LoVo (cell line): Measurements from ENCODE around the gene RASAL2.

Source experiments
- DNase-seq: peaks from one replicate; pipeline ENCODE4 v3.0.0-alpha.2; 2016; ENCODE audit warnings: low spot score

The RASAL2 gene

DNA sequence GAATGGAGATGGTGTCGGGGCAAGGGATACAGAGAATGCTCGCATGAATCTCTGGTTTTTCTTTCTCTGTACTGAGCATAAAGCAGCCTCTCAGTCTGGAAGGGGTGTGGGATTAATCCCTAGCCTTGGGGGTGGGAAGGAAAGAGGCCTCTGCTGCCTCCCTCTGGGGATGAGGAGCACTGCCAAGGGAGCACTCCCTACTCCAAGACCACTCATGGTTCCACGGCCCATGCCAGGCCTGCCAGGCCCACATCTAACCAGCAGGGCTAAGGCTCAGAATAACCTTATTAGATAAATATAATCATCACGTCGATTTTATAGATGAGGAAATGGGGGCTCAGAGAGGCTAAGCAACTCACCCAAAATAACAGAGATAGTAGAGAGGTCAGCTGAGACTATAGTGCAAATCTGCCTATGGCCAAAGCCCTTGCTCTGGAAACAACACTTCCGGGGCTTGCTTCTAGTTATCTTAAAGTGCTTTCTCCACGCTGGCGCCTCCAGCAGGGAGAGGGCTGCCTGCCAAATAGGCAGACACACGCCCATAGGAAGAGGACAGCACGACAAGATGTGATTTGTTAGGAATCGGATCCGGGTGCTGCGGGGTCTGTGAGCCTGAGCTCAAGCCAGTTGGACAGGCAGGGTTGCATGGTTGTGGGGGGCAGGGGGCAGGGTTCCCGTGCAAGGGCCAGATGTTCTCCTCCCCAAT is 419.5 kb downstream of the RASAL2 start:
- DNase-seq, result no peak

- DNase-seq, result no peak
Observed at GRCh38 chr1:178516110-178516509, 422.2 kb downstream of the RASAL2 start.

- no peak for DNase-seq
Observed at GRCh38 chr1:178518894-178519293, 425.0 kb downstream of the RASAL2 start.

DNA sequence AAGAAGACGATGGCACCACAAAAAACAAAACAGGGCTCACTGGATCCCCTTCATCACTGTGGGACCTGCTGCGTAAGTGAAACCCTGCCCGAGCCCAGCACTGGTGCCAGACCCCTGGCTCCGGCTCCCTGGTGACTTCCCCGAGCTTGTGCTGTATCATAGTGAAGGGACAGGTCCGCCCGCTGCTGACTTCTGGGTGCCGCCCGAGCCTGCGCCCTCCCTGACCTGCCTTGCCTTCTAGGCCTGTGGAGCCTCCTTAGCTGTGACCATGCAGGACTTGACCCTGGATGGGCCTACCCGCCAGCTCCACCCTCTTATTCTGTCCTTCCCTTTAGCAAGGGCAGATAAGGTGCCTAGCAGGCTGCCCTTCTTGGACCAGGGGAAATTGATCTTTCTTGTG is 426.9 kb downstream of the RASAL2 start:
- no peak for DNase-seq

DNA sequence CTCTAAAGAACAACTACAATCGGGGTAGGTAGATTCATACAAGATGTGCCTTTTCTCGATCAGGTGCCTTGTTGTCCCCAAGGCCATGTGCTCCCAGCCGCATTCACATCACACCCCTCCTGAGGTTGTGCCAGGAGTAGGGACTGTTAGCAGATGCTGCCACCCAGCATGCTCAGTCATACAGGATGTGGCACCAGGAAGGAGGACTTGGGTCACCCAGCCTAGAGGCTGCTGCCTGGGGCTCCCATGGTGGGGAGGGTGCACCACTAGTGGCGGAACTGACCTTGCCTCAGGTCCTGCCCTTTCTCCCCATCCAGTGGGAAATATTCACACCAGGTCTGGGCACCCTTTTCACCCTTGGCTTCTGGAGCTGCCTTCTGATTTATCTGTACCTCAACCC is 427.3 kb downstream of the RASAL2 start:
- no peak for DNase-seq

- no peak for DNase-seq
Observed at GRCh38 chr1:178527117-178527516, 433.2 kb downstream of the RASAL2 start.

DNA sequence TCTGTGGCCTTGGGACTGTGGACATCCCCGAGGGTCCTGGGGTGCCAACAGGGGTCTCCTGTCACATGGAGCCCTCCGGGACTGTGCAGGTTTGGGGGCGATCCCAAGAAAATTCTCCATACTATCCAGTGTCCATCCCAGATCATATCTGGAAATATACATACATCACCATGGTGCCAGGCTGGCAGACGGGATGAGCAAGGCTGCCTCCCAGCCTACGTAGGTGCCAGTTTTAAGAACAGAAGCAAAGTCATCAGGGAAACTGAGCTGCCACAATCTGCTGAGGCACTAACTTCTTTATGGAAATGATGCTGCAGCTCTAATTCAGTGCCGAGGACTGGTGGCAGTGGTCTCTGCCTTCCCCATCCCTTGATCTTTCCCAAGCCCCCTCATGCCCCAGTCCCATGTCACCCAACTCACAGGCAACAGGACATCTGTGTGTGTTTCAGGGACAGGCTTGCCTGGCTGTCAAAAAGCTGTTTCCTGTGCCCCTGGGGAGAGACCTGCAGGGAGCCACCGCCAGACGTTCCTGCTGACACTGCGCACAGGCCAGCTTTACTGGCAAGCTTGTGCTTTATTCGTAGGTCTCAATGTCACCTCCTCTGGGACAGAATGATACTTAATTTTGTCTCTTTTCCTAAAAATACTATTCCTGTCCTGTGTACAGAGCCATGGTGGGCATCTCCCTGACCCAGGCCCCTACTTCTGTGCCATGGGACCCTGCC is 434.5 kb downstream of the RASAL2 start:
- no peak for DNase-seq

- DNase-seq, result no peak
Observed at GRCh38 chr1:178528953-178529335, 435.0 kb downstream of the RASAL2 start.

- DNase-seq, result no peak
Observed at GRCh38 chr1:178529364-178530036, 435.6 kb downstream of the RASAL2 start.

DNA sequence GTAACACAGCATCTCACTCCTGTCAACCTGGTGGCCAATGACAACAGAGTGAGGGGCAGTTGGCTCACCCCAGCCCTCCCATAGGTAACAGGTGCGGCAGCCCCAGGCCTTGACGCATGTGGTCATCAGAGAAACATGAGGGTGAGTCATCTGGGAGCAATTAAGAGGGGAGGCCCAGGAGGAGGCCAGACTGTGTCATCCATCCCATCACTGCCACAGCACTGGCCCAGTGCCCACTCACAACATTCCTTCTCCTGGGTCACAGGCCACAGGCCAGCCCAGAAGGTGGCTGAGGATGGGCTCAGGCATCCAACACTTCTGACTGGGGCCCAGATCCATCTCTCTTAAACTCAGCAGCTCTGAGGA is 436.1 kb downstream of the RASAL2 start:
- peak; percentile 79 for DNase-seq

DNA sequence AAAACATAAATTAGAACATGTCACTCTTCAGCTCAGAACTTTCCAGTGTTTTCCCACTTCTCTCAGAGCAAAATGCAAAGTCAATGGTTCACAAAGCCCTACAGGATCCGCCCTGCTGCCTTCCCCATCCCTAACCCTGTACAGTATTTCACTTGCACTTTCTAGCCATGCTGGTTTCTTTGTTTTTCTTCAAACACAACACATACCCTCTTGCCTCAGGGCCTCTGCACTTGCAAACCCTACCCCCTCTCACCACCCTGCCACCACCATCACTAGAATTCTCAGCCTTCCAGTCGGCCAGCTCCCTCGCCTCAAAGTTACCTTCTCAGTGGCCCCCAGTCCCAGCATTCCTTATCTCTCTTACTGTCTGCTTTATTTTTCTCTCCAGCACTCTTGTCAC is 436.6 kb downstream of the RASAL2 start:
- DNase-seq, result no peak

GRCh38 chr1:178531887-178532286 is 438.0 kb downstream of the RASAL2 start:
- peak; percentile 26 for DNase-seq

GRCh38 chr1:178532392-178532791 is 438.5 kb downstream of the RASAL2 start:
- DNase-seq, result peak; percentile 86

DNA sequence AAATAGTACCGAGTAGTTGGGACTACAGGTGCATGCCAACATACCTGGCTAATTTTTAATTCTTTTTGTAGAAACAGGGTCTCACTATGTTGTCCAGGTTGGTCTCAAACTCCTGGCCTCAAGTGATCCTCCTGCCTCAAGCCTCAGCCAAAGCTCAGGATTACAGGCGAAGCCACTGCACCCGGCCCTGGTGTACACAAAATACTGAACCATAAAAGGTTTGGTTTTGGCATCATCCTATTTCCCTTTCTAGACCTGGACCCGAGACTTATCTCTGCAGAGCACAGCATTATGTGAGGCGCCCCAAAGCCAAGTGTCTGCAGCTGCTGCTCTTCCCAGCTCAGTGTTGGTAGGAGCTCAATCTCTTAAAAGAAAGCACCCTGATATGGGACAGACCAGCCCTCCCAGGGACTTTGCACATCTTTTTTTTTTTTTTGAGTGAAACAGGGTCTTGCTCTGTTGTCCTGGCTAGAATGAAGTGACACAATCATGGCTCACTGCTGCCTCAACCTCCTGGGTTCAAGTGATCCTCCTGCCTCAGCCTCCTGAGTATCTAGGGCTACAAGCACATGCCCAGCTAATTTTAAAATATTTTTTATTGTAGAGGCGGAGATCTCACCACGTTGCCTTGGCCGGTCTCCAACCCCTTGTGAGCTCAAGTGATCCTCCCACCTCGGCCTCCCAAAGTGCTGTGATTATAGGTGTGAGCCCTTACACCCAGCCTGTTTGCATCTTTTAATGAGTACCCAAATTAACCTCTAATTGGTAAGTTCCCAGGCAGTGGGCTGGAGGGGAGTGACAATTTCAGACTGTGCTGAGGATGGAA is 439.4 kb downstream of the RASAL2 start:
- no peak for DNase-seq
